ENCODE measurements around the gene GSTM4. TPM values are rescaled to one million over a fixed set of nuclear protein-coding genes. Genes with fewer than 3 reads are reported as not detected.
"Not testable (repeated sequence)": the region's sequence is repeated elsewhere in the genome, so short reads cannot be mapped to it uniquely, and the experiment has no call there.

Gene GSTM4
- total RNA-seq, 2 experiments from 2014 or later, result 18.1 to 20.6 TPM

DNA sequence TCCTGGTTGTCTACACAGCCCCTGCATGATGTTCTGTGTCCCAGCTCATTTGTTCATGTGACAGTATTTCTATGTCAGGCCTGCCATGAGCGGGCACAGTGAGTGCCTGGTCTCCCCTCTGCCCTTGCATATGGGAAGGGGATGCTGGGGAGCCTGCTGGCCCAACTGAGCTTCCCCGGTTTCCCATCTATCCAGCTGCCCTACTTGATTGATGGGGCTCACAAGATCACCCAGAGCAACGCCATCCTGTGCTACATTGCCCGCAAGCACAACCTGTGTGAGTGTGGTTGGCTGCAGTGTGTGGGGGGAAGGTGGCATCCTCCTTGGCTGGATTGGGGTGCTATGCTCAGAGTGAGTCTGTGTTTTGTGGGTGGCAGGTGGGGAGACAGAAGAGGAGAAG, 1.5 kb downstream of the GSTM4 start:
- peaks cover 12% of the 10 kb centered on the region for H3K4me1 Mint-ChIP-seq
- no peak overlapping the region for H3K27ac Mint-ChIP-seq
- intact Hi-C loops (cut with DNase I, micrococcal nuclease), result loop anchor here (2.0 kb wide), 2 partner anchors 15 to 83 kb away; partner anchors contain the start of gene GSTM3 (in 1 of the 2)
- H3K9me3 Mint-ChIP-seq (ENCODE audit: low read depth), result no peaks in the 10 kb centered on the region
- no peak for ATAC-seq
- ChIA-PET CTCF (interaction anchor here (0.9 to 4.6 kb wide), 4 partner anchors 11 to 167 kb away, joined by 3 to 47 read pairs (median 4); partner anchors contain the start of gene GSTM2), POLR2A (no interaction called here)
- H3K4me3 Mint-ChIP-seq, result peak overlapping the region; percentile 48
- DNase-seq, result no peak
- H3K27me3 Mint-ChIP-seq, result no peaks in the 10 kb centered on the region
- H3K36me3 Mint-ChIP-seq (ENCODE audit: low read depth), result peaks cover 3% of the 10 kb centered on the region

DNA sequence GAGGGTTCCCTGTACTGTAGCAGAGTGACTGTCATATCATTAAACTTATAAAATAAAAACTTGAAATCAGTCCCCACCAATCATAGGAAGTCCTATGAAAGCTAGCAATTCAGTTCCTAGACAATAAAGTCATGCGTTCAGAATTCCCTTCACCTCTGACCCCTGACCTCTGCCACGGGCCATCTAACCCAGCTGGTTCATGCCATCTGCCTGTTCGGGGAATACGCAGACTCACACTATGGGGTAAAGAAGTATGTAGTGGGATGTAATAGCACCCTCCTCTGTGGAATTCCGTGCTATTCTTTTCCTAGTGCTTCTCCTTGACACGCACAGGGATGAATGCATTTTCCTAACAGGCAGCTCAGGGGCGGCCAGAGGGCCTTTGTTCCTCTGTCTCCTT, 2.1 kb downstream of the GSTM4 start:
- Mint-ChIP-seq H3K27me3 (no peaks in the 10 kb centered on the region), H3K4me1 (peaks cover 12% of the 10 kb centered on the region), H3K27ac (no peak overlapping the region), H3K36me3 (ENCODE audit: low read depth) (peaks cover 3% of the 10 kb centered on the region), H3K9me3 (ENCODE audit: low read depth) (no peaks in the 10 kb centered on the region), H3K4me3 (no peak overlapping the region)
- CTCF ChIA-PET, result interaction anchor here (0.6 to 4.6 kb wide), 9 partner anchors 10 to 327 kb away, joined by 3 to 47 read pairs (median 3); partner anchors contain the start of genes AHCYL1, GSTM1 and GSTM2
- POLR2A ChIA-PET, result no interaction called here
- DNase-seq (no peak), ATAC-seq (no peak)
- intact Hi-C loops (cut with DNase I, micrococcal nuclease), result loop anchor here (2.0 kb wide), 2 partner anchors 15 to 83 kb away; partner anchors contain the start of gene GSTM3 (in 1 of the 2)

DNA sequence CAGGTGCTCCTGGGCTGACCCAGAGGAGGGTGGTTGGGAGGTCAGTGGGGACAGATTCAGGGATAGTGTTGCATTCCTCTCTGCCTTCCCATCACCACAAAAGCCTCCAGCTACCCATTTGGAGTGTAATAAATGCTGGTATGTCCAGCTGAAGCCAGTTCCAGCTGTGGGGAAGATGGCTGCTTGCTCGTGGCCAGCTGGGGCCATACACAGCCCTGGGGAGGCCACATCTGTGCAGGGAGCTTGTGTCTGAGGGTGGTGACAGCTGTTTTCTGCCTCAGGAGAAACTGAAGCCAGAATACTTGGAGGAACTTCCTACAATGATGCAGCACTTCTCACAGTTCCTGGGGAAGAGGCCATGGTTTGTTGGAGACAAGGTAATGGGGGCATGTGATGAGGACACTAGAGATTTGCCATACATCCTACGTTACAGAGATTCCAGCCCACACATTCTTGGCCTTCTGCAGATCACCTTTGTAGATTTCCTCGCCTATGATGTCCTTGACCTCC, 2.7 kb downstream of the GSTM4 start:
- CTCF ChIA-PET, result interaction anchor here (0.6 to 4.6 kb wide), 8 partner anchors 18 to 326 kb away, joined by 3 to 47 read pairs (median 3); partner anchors contain the start of genes AHCYL1 and GSTM1
- H3K27me3 Mint-ChIP-seq, result no peaks in the 10 kb centered on the region
- H3K4me1 Mint-ChIP-seq, result peaks cover 12% of the 10 kb centered on the region
- ATAC-seq (no peak), DNase-seq (no peak)
- intact Hi-C loops (cut with DNase I, micrococcal nuclease), result no loop called here
- H3K36me3 Mint-ChIP-seq (ENCODE audit: low read depth), result peaks cover 3% of the 10 kb centered on the region
- no peak overlapping the region for H3K4me3 Mint-ChIP-seq
- H3K9me3 Mint-ChIP-seq (ENCODE audit: low read depth), result no peaks in the 10 kb centered on the region
- POLR2A ChIA-PET, result no interaction called here
- H3K27ac Mint-ChIP-seq, result no peak overlapping the region

DNA sequence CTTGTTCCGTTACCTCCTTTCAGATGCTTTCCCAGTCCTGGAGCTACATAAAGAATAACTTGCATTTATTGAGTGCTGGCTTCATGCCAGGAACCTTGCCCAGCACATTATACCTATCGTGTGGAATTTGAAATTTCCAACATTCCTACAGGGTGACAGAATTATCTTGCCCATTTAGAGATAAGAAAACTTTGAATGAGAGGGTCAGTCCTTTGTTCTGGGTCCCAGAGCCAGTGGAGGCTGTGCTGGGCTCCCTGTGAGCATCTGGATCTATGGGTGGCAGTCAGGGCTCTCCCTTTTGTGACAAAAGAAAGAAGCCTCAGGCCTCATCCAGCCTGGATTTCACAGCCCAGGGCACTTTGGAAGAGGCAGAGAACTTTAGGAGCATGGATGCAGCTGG, 3.2 kb downstream of the GSTM4 start:
- ATAC-seq (no peak), DNase-seq (no peak)
- Mint-ChIP-seq H3K27ac (no peak overlapping the region), H3K4me1 (peaks cover 12% of the 10 kb centered on the region), H3K4me3 (no peak overlapping the region), H3K36me3 (ENCODE audit: low read depth) (peaks cover 3% of the 10 kb centered on the region), H3K9me3 (ENCODE audit: low read depth) (no peaks in the 10 kb centered on the region), H3K27me3 (no peaks in the 10 kb centered on the region)
- ChIA-PET CTCF (interaction anchor here (1.0 to 4.6 kb wide), 3 partner anchors 8 to 42 kb away, joined by 3 to 47 read pairs (median 3); no protein-coding TSS in a partner anchor), POLR2A (no interaction called here)
- intact Hi-C loops (cut with DNase I, micrococcal nuclease), result no loop called here

DNA sequence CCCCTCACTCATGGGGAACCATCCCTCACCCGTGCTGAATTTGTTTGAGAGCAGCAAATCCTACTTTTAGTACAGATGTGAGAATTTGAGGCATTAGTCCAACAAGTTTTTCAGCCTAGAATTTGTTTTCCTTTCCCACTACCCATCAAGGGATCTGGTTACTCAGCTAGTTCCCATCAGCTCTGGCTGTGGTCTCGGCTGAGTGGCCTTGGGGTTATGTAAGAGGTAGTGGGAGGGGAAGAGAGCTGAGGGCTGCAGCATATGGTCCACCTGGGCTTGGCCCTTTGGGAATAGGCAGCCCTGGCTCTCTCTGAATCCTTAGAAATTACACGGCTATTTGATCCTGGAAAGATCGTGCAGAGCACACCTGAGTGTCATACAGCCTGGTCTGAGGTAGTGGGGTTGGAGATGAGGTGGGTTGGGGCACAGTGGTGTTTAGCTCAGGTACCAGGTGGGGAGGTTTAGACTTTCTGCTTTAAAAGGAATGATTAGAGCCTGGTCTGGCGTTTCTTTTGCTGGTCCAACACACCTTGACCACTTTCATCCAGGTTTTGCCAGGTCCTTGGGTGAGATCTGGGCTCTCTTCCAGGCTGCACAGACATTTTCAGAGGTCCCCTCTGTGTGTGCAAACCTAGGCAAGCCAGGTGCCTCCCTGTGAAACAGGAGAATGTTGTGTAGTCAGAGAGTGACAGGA, 4.2 kb downstream of the GSTM4 start:
- ATAC-seq (no peak), DNase-seq (no peak)
- peaks cover 8% of the 10 kb centered on the region for H3K4me1 Mint-ChIP-seq
- CTCF ChIA-PET, result interaction anchor here (1.0 to 1.5 kb wide), 3 partner anchors 9 to 116 kb away, joined by 3 read pairs; no protein-coding TSS in a partner anchor
- intact Hi-C loops (cut with DNase I, micrococcal nuclease), result no loop called here
- H3K4me3 Mint-ChIP-seq, result no peak overlapping the region
- POLR2A ChIA-PET, result no interaction called here
- peak overlapping the region; percentile 16 for H3K27ac Mint-ChIP-seq
- no peaks in the 10 kb centered on the region for H3K27me3 Mint-ChIP-seq
- no peaks in the 10 kb centered on the region for H3K9me3 Mint-ChIP-seq (ENCODE audit: low read depth)
- H3K36me3 Mint-ChIP-seq (ENCODE audit: low read depth), result peaks cover 3% of the 10 kb centered on the region

DNA sequence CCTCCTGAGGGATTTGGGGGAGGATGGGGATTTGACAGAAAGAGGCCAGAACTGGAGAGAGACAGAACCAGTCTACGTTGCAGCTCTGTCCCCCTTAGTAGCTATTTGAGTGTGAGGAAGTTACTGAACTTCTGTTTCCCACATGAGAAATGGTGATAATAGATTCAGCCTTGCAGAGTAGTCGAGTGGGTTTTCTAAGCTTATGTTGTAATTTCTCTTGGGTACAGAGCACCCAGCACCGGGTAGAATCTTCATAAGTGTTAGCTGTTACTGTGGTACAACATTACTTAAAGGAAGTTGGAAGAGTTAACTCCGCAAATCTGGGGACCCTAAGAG, 4.8 kb downstream of the GSTM4 start:
- intact Hi-C loops (cut with DNase I, micrococcal nuclease); H3K4me3 Mint-ChIP-seq; H3K9me3 Mint-ChIP-seq (ENCODE audit: low read depth); DNase-seq; ATAC-seq; H3K27me3 Mint-ChIP-seq; POLR2A ChIA-PET; H3K36me3 Mint-ChIP-seq (ENCODE audit: low read depth); H3K4me1 Mint-ChIP-seq: not testable (repeated sequence)
- CTCF ChIA-PET, result interaction anchor here (1.0 kb wide), 2 partner anchors 22 to 116 kb away, joined by 3 read pairs; no protein-coding TSS in a partner anchor
- peak overlapping the region; percentile 16 for H3K27ac Mint-ChIP-seq

DNA sequence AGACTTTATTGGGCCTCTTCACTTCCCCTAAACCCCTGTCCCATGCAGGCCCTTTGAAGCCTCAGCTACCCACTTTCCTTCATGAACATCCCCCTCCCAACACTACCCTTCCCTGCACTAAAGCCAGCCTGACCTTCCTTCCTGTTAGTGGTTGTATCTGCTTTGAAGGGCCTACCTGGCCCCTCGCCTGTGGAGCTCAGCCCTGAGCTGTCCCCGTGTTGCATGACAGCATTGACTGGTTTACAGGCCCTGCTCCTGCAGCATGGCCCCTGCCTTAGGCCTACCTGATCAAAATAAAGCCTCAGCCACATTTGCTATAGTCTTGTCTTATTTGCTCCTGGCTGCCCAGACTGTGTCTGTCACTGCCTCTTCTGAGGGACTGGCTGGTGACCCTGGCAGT, 5.5 kb downstream of the GSTM4 start:
- DNase-seq, result no peak
- H3K4me3 Mint-ChIP-seq, result no peak overlapping the region
- ChIA-PET POLR2A (no interaction called here), CTCF (interaction anchor here (0.7 to 2.0 kb wide), 3 partner anchors 9 to 881 kb away, joined by 3 to 9 read pairs (median 3); no protein-coding TSS in a partner anchor)
- H3K36me3 Mint-ChIP-seq (ENCODE audit: low read depth), result peaks cover 3% of the 10 kb centered on the region
- H3K9me3 Mint-ChIP-seq (ENCODE audit: low read depth), result no peaks in the 10 kb centered on the region
- H3K27ac Mint-ChIP-seq, result no peak overlapping the region
- ATAC-seq, result no peak
- intact Hi-C loops (cut with DNase I, micrococcal nuclease), result no loop called here
- peaks cover 4% of the 10 kb centered on the region for H3K4me1 Mint-ChIP-seq
- H3K27me3 Mint-ChIP-seq, result no peaks in the 10 kb centered on the region

DNA sequence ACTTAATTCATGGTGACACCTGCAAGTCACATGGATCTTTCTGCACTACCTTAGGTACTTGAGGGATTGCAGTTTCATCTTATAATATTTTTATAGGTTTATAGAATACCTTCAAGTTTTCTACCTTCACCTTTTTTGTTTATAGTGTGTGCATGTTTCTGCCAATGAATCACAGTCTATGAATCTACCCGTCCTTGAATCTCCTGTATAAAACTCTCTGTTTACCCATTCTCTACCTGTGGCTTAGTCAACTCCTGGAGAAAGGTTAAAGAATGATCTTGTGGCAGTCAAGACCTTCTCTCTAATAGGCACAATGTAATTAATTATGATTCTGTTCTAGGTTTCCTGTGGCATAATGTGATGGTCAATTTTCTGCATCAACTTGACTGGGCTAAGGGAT, 8.8 kb downstream of the GSTM4 start:
- intact Hi-C loops (cut with DNase I, micrococcal nuclease), result no loop called here
- ATAC-seq (no peak), DNase-seq (no peak)
- H3K4me1 Mint-ChIP-seq, result peaks cover 17% of the 10 kb centered on the region
- no peak overlapping the region for H3K4me3 Mint-ChIP-seq
- H3K36me3 Mint-ChIP-seq (ENCODE audit: low read depth), result no peaks in the 10 kb centered on the region
- ChIA-PET CTCF (no interaction called here), POLR2A (no interaction called here)
- no peaks in the 10 kb centered on the region for H3K27me3 Mint-ChIP-seq
- H3K9me3 Mint-ChIP-seq (ENCODE audit: low read depth), result no peaks in the 10 kb centered on the region
- H3K27ac Mint-ChIP-seq, result no peak overlapping the region

DNA sequence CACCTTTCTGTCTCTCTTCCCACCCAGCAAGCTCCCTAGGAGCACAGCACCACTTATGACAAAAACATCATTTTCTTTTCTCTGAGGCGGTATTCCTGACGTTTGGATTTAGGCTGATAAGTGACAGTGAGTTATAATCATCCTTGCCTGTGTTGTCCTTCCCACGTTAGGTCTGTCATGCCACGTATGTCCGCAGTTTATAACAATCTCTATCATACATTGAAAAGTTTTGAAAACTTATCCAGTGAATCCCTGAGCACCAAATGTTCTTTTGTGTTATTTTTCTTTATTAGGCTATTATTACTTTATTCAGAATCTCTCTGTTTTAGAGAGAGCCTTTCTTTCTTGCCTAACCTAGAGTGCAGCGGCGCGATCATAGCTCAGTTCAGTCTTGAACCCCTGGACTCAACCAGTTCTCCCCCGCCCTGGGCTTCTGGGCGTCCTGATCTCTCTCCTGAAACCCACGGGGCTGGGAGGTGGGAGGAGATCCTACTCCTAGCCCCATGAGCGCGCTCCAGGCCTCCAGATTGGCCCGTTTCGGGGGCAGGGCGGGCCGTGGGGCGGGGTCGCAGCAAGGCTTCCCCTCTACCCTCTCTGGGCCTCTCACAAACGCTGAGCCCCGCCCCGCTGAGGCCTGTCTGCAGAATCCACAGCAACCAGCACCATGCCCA, 11.7 kb downstream of the GSTM4 start, which contains the start of gene GSTM2:
TSS of gene GSTM2 (plus strand) at position 606 of the 671 bp plus-strand sequence. CDS start at position 665, 59 bp downstream.
- Mint-ChIP-seq H3K36me3 (ENCODE audit: low read depth) (no peaks in the 10 kb centered on the region), H3K4me3 (peak within 1 kb of the TSS; percentile 71), H3K4me1 (peaks cover 18% of the 10 kb centered on the region), H3K27me3 (no peaks in the 10 kb centered on the region), H3K27ac (no peak within 1 kb of the TSS), H3K9me3 (ENCODE audit: low read depth) (no peaks in the 10 kb centered on the region)
- intact Hi-C loops (cut with DNase I, micrococcal nuclease), result loop anchor here (1.0 kb wide), 1 partner anchor 20 kb away; the partner anchor contains the start of gene GSTM1 (in 2 of the 2)
- CTCF ChIA-PET, result interaction anchor here (0.6 to 1.8 kb wide), 4 partner anchors 10 to 27 kb away, joined by 3 to 7 read pairs (median 4); no protein-coding TSS in a partner anchor
- DNase-seq (peak; percentile 92), ATAC-seq (peak; percentile 100)
- POLR2A ChIA-PET, result no interaction called here

DNA sequence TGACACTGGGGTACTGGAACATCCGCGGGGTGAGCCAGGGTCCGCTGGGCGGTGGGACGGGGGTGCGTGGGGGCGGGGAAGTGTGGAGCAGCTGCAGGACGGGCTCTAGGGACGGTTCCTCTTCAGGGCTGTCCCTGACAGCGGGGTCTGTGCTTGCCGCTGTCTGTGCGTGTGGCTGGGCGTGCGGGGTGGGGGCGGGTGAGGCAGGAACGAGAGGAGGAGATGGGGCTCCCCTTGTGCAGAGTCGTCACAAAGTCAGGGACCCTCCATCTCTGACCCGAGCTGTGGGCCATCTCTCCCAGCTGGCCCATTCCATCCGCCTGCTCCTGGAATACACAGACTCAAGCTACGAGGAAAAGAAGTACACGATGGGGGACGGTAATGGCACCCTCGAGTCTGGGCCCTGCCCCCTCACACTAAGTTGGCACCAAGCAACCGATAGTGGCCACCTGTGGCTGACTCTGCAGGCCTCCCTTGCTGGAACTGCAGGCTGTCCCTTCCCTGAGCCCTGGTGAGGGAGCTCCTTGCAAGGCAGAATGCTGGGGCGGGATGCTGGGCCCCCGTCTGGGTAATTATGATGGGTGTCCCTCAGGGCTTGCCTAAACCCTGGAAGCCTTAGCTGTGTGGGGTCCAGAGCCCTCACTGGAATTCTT, 12.3 kb downstream of the GSTM4 start:
- H3K27ac Mint-ChIP-seq, result no peak overlapping the region
- POLR2A ChIA-PET, result interaction anchor here (0.7 kb wide), 1 partner anchor 28 kb away, joined by 3 read pairs; no protein-coding TSS in a partner anchor
- peak; percentile 30 for ATAC-seq

More for the DNA sequence above, 12.3 kb downstream of the GSTM4 start:
- Mint-ChIP-seq H3K4me1 (peaks cover 18% of the 10 kb centered on the region), H3K9me3 (ENCODE audit: low read depth) (no peaks in the 10 kb centered on the region), H3K4me3 (peak overlapping the region; percentile 71), H3K27me3 (no peaks in the 10 kb centered on the region), H3K36me3 (ENCODE audit: low read depth) (no peaks in the 10 kb centered on the region)
- intact Hi-C loops (cut with DNase I, micrococcal nuclease), result no loop called here
- CTCF ChIA-PET, result interaction anchor here (0.6 to 1.0 kb wide), 3 partner anchors 11 to 28 kb away, joined by 3 to 5 read pairs (median 3); no protein-coding TSS in a partner anchor
- peak; percentile 13 for DNase-seq
